A549 treated with GW870086 at 1 μM for 4 hours (cell line): Measurements from ENCODE around the gene EXPH5. TPM values are rescaled to one million over a fixed set of nuclear protein-coding genes. Genes with fewer than 3 reads are reported as not detected.

Source experiments
- total RNA-seq: library from RNA; stranded (reverse); fragments of 200-300 nt; extraction: Qiagen RNA extraction; gene quantifications from 5 replicates; pipeline ENCODE4 v1.2.3, GENCODE V29; 2022; ENCODE audit warnings: low read depth

The EXPH5 gene
- total RNA-seq: 0.02 to 0.05 TPM (median 0.03 TPM) in 4 of 5 replicates, not detected in the other

GRCh38 chr11:108593214-108593922, at the start of gene EXPH5:
Gene EXPH5 (minus strand): TSS chr11:108593768. CDS start chr11:108593536, 232 bp downstream.

GRCh38 chr11:108498046-108498815, 95.3 kb downstream of the EXPH5 start, which contains the start of gene POGLUT3:
Gene POGLUT3 (minus strand): TSS chr11:108498384. CDS start chr11:108498366, 18 bp downstream.

GRCh38 chr11:108467091-108467823, 126.3 kb downstream of the EXPH5 start, which contains the start of gene C11orf65:
Gene C11orf65 (minus strand): TSS chr11:108467529. CDS start chr11:108461559, 5,970 bp downstream.

Other genes starting within 250 kb of the EXPH5 start
- 0.12 to 0.49 TPM (median 0.14 TPM) in 3 of 5 replicates, not detected in the others for gene C11orf65, start 126.2 kb downstream of the EXPH5 start, total RNA-seq
- gene POGLUT3, start 95.4 kb downstream of the EXPH5 start, total RNA-seq: 9.1 to 11.6 TPM (median 10.8 TPM) in 5 replicates
- gene DDX10, start 71.3 kb upstream of the EXPH5 start, total RNA-seq: 40.1 to 44.4 TPM (median 42.7 TPM) in 5 replicates